ENCODE data around the gene REC8.

DNA sequence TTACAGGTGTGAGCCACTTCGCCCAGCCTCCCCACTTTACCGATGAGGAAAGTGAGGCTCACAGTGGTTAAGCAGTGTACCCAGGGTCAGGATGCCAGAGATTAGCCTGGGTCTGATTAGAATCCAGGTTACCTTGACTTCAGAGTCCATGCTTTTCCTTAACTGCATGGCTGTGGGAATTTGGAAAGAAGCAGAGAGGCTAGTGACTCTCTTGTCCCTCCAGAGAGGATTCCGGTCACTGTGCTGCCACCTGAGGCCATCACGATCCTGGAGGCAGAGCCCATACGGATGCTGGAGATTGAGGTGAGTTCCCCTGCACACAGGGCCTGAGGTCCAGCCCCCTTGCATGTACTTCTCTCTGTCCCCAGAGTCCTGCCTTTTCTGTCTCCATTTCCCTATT is 4.7 kb downstream of the REC8 start:
- TF ChIP-seq EZH2 (IDR thresholded peaks at IDR 0.05; ENCODE audit: low read depth), result no peak
- TF ChIP-seq, protein P1, sequence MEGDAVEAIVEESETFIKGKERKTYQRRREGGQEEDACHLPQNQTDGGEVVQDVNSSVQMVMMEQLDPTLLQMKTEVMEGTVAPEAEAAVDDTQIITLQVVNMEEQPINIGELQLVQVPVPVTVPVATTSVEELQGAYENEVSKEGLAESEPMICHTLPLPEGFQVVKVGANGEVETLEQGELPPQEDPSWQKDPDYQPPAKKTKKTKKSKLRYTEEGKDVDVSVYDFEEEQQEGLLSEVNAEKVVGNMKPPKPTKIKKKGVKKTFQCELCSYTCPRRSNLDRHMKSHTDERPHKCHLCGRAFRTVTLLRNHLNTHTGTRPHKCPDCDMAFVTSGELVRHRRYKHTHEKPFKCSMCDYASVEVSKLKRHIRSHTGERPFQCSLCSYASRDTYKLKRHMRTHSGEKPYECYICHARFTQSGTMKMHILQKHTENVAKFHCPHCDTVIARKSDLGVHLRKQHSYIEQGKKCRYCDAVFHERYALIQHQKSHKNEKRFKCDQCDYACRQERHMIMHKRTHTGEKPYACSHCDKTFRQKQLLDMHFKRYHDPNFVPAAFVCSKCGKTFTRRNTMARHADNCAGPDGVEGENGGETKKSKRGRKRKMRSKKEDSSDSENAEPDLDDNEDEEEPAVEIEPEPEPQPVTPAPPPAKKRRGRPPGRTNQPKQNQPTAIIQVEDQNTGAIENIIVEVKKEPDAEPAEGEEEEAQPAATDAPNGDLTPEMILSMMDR (conservative IDR thresholded peaks at IDR 0.05), result no peak
